ENCODE results near the gene SRRT.

Gene SRRT

GRCh38 chr7:100895956-100896731 is 21.2 kb downstream of the SRRT start (continued):
- TF ChIP-seq BCL11B (tag by site-specific recombination; IDR thresholded peaks at IDR 0.05; ENCODE audit: low read depth) (peak; percentile 90), ZNF777 (tag by site-specific recombination; IDR thresholded peaks at IDR 0.05; ENCODE audit: borderline replicate concordance) (peak; percentile 99), ZNF341 (tag by site-specific recombination; IDR thresholded peaks at IDR 0.05; ENCODE audit: low read depth) (no peak; the same call in 1 of the 2 replicates), ZNF501 (tag by site-specific recombination; IDR thresholded peaks at IDR 0.05) (peak; percentile 89), ZBTB20 (tag by site-specific recombination; IDR thresholded peaks at IDR 0.05) (peak; percentile 55; the same call in 1 of the 2 replicates), REST (tag by site-specific recombination; IDR thresholded peaks at IDR 0.05) (peak; percentile 14; the same call in 1 of the 2 replicates), ZNF280D (tag by site-specific recombination; IDR thresholded peaks at IDR 0.05) (0 out of 2 replicates have a peak, but pooled peaks have one; percentile 7), KLF9 (tag by site-specific recombination; IDR thresholded peaks at IDR 0.05; ENCODE audit: low read depth) (no peak), ZNF692 (tag by site-specific recombination; IDR thresholded peaks at IDR 0.05) (peak; percentile 72), ZBTB48 (tag by site-specific recombination; IDR thresholded peaks at IDR 0.05) (peak; percentile 98), ZBTB26 (tag by site-specific recombination; optimal IDR thresholded peaks at IDR 0.05) (peak; percentile 47), KLF10 (tag by site-specific recombination; IDR thresholded peaks at IDR 0.05) (no peak), ZNF48 (tag by site-specific recombination; IDR thresholded peaks at IDR 0.05) (no peak), ZBTB1 (tag by site-specific recombination; IDR thresholded peaks at IDR 0.05) (peak; percentile 84; the same call in 1 of the 2 replicates), ZBTB21 (tag by site-specific recombination; IDR thresholded peaks at IDR 0.05) (peak; percentile 84), ZNF146 (tag by site-specific recombination; IDR thresholded peaks at IDR 0.05) (0 out of 2 replicates have a peak, but pooled peaks have one; percentile 11), GLIS1 (tag by site-specific recombination; IDR thresholded peaks at IDR 0.05) (peak; percentile 60)

All from HEK293 (cell line).